Fibroblast of peridontal ligament (primary cell): Measurements from ENCODE around the gene REEP1.
"Not testable (repeated sequence)": the region's sequence is repeated elsewhere in the genome, so short reads cannot be mapped to it uniquely, and the experiment has no call there.

Source experiments
- DNase-seq: peaks from one replicate; pipeline ENCODE4 v3.0.0-alpha.2; 2010; ENCODE audit errors: extremely low read depth

The REEP1 gene

DNA sequence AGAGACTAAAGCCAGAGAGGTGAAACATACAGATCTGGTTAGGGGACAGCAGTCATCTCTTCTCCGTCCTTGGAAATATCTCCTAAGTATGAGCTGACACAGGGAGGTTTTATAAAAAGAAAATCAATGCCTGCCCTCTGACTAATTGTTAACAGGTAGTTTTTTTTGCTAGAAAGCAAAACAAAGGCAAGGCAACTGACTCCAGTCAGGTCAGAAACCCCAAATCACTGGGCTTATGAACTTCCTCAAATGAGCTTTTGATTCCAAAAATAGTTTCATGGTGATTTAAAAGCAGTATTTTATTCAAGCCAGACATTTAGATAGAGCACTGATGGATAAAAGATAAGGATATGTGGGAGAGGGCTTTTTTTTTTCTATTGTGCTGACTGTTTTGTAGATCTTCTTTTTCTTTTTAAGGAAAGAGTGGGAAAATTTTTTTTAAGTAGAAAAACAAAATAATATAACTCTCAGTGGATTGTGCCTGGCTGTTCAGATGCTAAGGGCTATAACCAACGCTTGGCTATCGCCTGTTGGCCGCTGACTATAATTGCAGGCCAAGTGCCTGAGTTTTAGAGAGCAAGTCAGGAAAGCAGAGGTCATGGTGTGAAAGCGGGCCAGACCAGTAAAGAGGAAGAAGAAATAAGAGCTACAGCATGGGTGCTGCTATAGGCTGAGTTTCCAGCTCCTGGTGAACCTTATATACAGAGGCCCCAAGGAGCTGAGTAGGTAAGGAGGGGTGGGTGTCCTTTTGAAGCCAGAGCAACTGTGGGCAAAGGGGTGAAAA lies 93.3 kb downstream of the REEP1 start:
- DNase-seq, result no peak

DNA sequence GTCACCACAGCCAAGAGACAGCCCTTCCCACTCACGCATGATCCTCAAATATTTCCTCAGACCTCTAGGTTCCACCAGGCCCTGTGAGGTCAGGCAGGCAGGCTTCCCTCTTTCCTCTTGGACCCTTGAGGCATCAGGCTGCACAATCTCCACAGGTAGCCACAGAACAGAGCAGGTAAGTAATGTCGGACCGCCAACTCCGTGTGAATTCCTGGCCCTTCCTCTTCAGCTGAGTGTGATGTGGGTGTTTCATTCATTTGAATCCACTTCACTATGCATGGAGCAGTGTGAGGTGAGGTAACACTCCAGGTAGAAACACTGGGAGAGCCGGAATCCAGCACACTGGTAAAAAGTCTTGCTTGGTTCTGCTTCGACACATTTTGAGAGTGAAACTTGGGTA lies 94.2 kb downstream of the REEP1 start:
- DNase-seq, result no peak

- no peak for DNase-seq
These were observed 95.8 kb downstream of the REEP1 start for GRCh38 chr2:86241611-86242010.

DNA sequence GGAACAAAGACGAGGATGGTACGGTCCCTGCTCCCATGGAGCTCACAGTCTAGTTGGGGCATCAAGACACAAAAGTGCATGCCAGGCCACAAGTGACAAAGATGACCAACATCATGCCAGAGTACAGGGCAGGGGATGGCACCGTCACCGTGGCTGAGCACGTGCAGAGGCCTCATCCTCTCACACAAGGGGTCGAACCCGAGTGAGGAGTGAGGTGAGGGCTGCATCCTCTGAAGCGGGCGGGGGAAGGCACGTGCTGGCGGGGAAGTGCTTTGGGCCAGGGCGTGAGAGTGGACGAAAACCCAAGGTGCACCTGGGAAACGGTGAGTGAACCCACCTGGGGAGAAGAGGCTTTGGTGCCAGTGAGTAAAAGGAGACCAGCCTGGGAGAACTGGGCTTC lies 97.2 kb downstream of the REEP1 start:
- DNase-seq, result no peak

DNA sequence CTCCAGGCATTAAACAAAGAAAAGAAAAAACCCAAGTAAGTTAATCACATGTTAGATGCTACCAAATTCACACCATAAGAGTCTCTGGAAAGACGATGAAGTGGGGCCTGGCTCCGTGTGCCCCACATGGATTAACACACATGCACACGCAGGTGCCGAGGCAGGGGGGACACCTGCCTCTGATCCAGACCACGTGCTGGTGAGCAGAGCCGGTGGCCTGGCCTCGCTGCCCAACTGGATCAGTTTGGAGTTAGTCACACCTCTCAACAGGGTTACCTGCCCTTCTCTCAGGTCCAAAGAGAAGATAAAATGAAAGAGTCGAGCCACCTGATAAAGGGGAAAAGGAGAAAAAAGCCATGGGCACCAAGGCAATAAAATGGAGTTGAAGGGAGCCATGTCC lies 97.7 kb downstream of the REEP1 start:
- DNase-seq, result no peak

GRCh38 chr2:86239326-86239725 lies 98.1 kb downstream of the REEP1 start:
- DNase-seq, result no peak

DNA sequence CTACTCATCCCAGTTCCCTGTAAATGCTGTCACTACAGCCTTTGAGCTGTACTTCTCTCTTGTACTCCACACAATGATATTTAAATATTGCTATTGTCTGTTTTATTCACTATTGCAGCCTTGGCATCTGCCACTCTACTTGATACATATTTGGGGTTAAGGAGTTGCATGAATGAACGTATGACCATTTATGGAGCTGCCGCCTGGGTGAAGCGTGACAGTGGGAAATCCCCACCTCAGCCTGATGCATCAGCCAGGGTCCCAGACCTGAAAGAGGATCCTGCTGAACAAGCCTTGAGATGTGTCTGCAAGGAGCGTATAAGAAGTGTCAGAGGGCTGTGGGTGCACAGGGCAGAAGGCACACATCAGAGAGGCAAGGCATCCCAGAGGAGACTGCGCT lies 99.1 kb downstream of the REEP1 start:
- DNase-seq, result no peak

GRCh38 chr2:86237172-86237571 lies 100.3 kb downstream of the REEP1 start:
- DNase-seq, result no peak

DNA sequence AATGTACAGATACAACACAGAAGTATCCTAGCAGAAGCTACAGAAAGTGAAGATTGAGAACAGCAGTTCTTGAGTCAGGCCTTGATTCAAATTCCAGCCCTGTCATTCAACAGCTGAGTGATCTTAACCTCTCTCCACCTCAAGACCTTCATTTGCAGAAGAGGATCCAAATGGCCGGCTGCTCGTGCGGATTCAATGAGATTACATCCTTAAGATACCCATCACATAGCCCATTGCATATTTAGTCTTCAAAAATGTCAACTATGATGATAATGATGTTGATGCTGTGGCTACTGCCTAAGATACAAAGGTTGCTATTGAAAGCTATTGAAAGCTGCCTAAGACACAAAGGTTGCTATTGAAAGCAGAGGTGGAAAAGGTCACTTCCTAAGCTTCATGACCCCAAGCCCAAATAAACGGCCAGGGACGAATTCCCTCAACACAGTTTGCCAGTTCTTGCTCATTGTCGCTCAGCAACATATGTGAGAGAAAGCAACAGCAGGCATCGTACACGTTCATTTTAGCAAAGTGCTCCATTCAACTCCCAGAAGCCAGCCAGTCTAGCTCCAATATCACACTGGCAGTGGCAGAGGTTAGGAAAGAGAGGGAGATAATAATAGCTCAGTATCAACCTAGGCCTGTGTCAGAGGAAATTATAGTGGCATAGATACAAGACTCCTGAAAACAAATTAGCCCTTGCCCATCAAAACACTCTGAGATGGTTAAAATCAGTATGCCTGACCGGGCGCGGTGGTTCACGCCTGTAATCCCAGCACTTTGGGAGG lies 102.0 kb downstream of the REEP1 start:
- DNase-seq, result no peak

GRCh38 chr2:86234563-86235131 lies 102.8 kb downstream of the REEP1 start:
- no peak for DNase-seq

- no peak for DNase-seq
These were observed 104.0 kb downstream of the REEP1 start for GRCh38 chr2:86233436-86233835.

GRCh38 chr2:86232910-86233309 lies 104.5 kb downstream of the REEP1 start:
- DNase-seq, result no peak

- no peak for DNase-seq
These were observed 105.0 kb downstream of the REEP1 start for GRCh38 chr2:86232373-86232784.

DNA sequence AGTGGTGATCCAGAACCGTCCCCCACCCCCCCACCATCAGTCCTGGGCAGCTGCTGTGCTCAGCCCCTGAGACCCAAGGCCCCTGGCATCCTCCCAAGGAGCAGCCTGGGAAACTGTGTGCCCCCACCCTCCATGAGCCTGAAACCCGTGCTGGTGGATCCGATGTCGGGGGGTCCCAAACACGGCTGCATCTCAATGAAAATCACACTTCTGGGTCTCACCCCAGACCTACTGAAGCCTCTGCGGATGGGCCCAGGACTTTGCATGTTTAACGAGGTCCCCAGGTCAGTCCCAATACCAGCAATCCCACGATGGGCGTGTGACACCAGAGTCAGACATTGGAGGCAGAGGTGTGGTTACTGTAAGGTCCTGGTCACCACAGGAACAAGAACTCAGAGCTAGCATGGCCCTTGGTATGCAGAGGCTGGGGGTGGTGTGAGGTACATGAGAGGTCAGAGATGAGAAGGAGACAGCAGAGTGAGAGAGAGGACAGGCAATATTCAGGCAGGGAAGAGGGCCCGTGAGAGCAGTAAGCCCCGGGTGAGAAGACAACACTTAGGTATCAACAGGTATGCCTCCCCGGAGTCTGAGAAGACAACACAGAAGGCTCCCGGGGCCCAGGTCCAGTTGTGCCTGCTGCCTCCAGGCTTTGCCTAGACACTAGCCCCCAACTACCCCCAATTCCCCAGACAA lies 105.6 kb downstream of the REEP1 start:
- DNase-seq, result no peak

GRCh38 chr2:86230961-86231360 lies 106.5 kb downstream of the REEP1 start:
- no peak for DNase-seq

- DNase-seq, result no peak
These were observed 108.2 kb downstream of the REEP1 start for GRCh38 chr2:86229221-86229620.

DNA sequence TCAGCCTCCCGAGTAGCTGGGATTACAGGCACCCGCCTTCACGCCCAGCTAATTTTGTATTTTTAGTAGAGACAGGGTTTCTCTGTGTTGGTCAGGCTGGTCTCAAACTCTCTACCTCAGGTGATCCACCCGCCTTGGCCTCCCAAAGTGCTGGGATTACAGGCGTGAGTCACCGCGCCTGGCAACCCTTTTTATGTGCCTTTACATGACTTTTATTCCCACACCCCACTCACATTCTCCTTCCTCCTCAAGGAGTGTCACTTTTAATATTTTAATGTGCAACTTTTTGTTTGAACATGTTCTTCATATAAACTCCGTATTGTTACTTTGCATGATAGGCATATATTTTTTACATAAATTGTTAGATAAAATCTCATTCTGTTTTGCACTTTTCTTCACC lies 108.9 kb downstream of the REEP1 start:
- not testable (repeated sequence) for DNase-seq

- no peak for DNase-seq
These were observed 109.7 kb downstream of the REEP1 start for GRCh38 chr2:86227685-86228084.

GRCh38 chr2:86226636-86227520 lies 110.5 kb downstream of the REEP1 start:
- DNase-seq, result no peak

- DNase-seq, result no peak
These were observed 111.4 kb downstream of the REEP1 start for GRCh38 chr2:86226070-86226469.

- no peak for DNase-seq
These were observed 111.8 kb downstream of the REEP1 start for GRCh38 chr2:86225581-86225980.
